ENCODE data around the gene TMEM176A. TPM values are rescaled to one million over a fixed set of nuclear protein-coding genes. Genes with fewer than 3 reads are reported as not detected.

Gene TMEM176A
- total RNA-seq, 2 donors from 2014 or later = 7.6 to 27.5 TPM

GRCh38 chr7:150842018-150842417 is 41.4 kb downstream of the TMEM176A start:
- TF ChIP-seq, protein P1, sequence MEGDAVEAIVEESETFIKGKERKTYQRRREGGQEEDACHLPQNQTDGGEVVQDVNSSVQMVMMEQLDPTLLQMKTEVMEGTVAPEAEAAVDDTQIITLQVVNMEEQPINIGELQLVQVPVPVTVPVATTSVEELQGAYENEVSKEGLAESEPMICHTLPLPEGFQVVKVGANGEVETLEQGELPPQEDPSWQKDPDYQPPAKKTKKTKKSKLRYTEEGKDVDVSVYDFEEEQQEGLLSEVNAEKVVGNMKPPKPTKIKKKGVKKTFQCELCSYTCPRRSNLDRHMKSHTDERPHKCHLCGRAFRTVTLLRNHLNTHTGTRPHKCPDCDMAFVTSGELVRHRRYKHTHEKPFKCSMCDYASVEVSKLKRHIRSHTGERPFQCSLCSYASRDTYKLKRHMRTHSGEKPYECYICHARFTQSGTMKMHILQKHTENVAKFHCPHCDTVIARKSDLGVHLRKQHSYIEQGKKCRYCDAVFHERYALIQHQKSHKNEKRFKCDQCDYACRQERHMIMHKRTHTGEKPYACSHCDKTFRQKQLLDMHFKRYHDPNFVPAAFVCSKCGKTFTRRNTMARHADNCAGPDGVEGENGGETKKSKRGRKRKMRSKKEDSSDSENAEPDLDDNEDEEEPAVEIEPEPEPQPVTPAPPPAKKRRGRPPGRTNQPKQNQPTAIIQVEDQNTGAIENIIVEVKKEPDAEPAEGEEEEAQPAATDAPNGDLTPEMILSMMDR (IDR thresholded peaks at IDR 0.05) = no peak
- TF ChIP-seq POLR2A (IDR thresholded peaks at IDR 0.05) = no peak
- H3K36me3 ChIP-seq (replicated peaks in 1 of 2; ENCODE audit: insufficient read depth in 1 of 2, low read depth in 2 of 2) = no peaks in the 10 kb centered on the region
- H3K9me3 ChIP-seq = no peaks in the 10 kb centered on the region
- ATAC-seq = no peak
- H3K4me3 ChIP-seq = no peak overlapping the region
- no peaks in the 10 kb centered on the region for H3K27me3 ChIP-seq
- no peaks in the 10 kb centered on the region for H3K4me1 ChIP-seq
- intact Hi-C loops (cut with DNase I) = no loop called here
- DNase-seq = no peak
- H3K27ac ChIP-seq = no peak overlapping the region
- 90% methylated on average over 3 of the region's 3 CpGs; no CpG with 5 or more reads in 1 of the 2 donors for WGBS, 2 donors

- Histone ChIP-seq H3K4me1 (no peaks in the 10 kb centered on the region), H3K27me3 (no peaks in the 10 kb centered on the region), H3K9me3 (no peaks in the 10 kb centered on the region), H3K27ac (no peak overlapping the region), H3K36me3 (replicated peaks in 1 of 2; ENCODE audit: insufficient read depth in 1 of 2, low read depth in 2 of 2) (no peaks in the 10 kb centered on the region), H3K4me3 (no peak overlapping the region)
- no peak for ATAC-seq
- WGBS, 2 donors = 77 to 84% methylated on average over 3 to 4 of the region's 4 CpGs
- TF ChIP-seq, protein P1 (IDR thresholded peaks at IDR 0.05) = no peak
- no peak for TF ChIP-seq POLR2A (IDR thresholded peaks at IDR 0.05)
- no peak for DNase-seq
- intact Hi-C loops (cut with DNase I) = no loop called here
Observed at GRCh38 chr7:150842716-150843115, 42.1 kb downstream of the TMEM176A start.

DNA sequence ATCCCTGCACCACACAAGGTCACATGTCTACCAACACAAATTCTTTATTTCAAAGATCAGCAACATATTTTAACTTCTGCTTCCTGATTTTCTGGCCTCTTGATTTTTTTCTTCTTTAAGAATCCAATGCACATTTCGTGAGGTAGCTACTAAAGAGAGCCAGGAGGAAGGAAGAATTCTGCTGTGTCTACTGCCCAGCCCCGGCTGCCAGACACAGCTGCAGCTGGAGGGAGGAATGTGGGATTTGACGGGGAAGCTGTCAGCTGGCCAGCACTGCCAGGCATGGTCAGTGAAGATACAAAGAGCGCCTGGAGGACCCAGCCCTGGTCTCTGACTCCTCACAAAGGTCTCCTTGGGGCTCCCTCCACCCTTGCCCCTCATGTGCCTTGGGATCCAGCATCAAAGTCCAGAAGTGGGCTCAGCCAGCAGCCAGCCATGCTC is 44.9 kb downstream of the TMEM176A start:
- peak in 1 of 4 donors; percentile 27 for DNase-seq
- no peak overlapping the region for H3K4me3 ChIP-seq
- WGBS, 2 donors = 14 to 18% methylated on average over 4 of the region's 4 CpGs
- H3K36me3 ChIP-seq (replicated peaks in 1 of 2; ENCODE audit: insufficient read depth in 1 of 2, low read depth in 2 of 2) = no peaks in the 10 kb centered on the region
- H3K27me3 ChIP-seq = no peaks in the 10 kb centered on the region
- TF ChIP-seq POLR2A (IDR thresholded peaks at IDR 0.05) = no peak
- no peaks in the 10 kb centered on the region for H3K9me3 ChIP-seq
- intact Hi-C loops (cut with DNase I) = no loop called here
- no peaks in the 10 kb centered on the region for H3K4me1 ChIP-seq
- no peak for ATAC-seq
- H3K27ac ChIP-seq = no peak overlapping the region

GRCh38 chr7:150846291-150847115 is 45.9 kb downstream of the TMEM176A start:
- intact Hi-C loops (cut with DNase I) = no loop called here
- no peak overlapping the region for H3K27ac ChIP-seq
- no peaks in the 10 kb centered on the region for H3K4me1 ChIP-seq
- H3K9me3 ChIP-seq = no peaks in the 10 kb centered on the region
- TF ChIP-seq POLR2A (IDR thresholded peaks at IDR 0.05) = no peak
- TF ChIP-seq, protein P1 (IDR thresholded peaks at IDR 0.05) = no peak
- H3K4me3 ChIP-seq = no peak overlapping the region
- no peaks in the 10 kb centered on the region for H3K27me3 ChIP-seq
- no peaks in the 10 kb centered on the region for H3K36me3 ChIP-seq (replicated peaks in 1 of 2; ENCODE audit: insufficient read depth in 1 of 2, low read depth in 2 of 2)
- 85 to 86% methylated on average over 10 to 14 of the region's 14 CpGs for WGBS, 2 donors
- ATAC-seq (no peak), DNase-seq (no peak)

- ATAC-seq = no peak
- intact Hi-C loops (cut with DNase I) = no loop called here
- Histone ChIP-seq H3K4me3 (no peak overlapping the region), H3K9me3 (no peaks in the 10 kb centered on the region), H3K36me3 (replicated peaks in 1 of 2; ENCODE audit: insufficient read depth in 1 of 2, low read depth in 2 of 2) (no peaks in the 10 kb centered on the region), H3K27me3 (no peaks in the 10 kb centered on the region), H3K4me1 (no peaks in the 10 kb centered on the region), H3K27ac (no peak overlapping the region)
- no peak for DNase-seq
- 69 to 78% methylated on average over 5 of the region's 5 CpGs for WGBS, 2 donors
- no peak for TF ChIP-seq POLR2A (IDR thresholded peaks at IDR 0.05)
- TF ChIP-seq, protein P1 (IDR thresholded peaks at IDR 0.05) = no peak
Observed at GRCh38 chr7:150847536-150847935, 47.0 kb downstream of the TMEM176A start.

Data from body of pancreas (tissue), 4 donors.